CD14-positive monocyte (primary cell): ENCODE results near the gene SLC12A8. TPM values are rescaled to one million over a fixed set of nuclear protein-coding genes. Genes with fewer than 3 reads are reported as not detected.

Experiments
- DNase-seq, 3 donors: peaks; one replicate each; pipeline ENCODE4 v3.0.0-alpha.2; 2011 to 2022
- H2AFZ ChIP-seq: 2 replicates; pipeline ENCODE4 v1.6.0; 2012; ENCODE audit warnings: mild to moderate bottlenecking, low read depth, low read length, inconsistent platforms; ENCODE audit not compliant: insufficient read depth, poor library complexity, severe bottlenecking
- H3K27ac ChIP-seq, 2 donors: 1 replicate in 1 of 2; 2 replicates in 1 of 2; pipeline ENCODE4 v1.5.1; 2012 to 2013; ENCODE audit warnings: low read length in 2 of 2, control low read depth in 1 of 2, inconsistent platforms in 1 of 2, low read depth in 1 of 2, mild to moderate bottlenecking in 1 of 2
- H3K27me3 ChIP-seq, 2 donors: one replicate each; pipeline versions ENCODE4 v1.6.0 to v1.6.1; 2011 to 2013; ENCODE audit warnings: low read length in 2 of 2; ENCODE audit not compliant: control insufficient read depth in 2 of 2, insufficient read depth in 2 of 2
- H3K36me3 ChIP-seq, 2 donors: replicated peaks in 1 of 2; 1 replicate in 1 of 2; 2 replicates in 1 of 2; pipeline versions ENCODE4 v1.5.1 to v1.6.1; 2012 to 2013; ENCODE audit warnings: low read length in 2 of 2, control low read depth in 1 of 2, inconsistent platforms in 1 of 2, mild to moderate bottlenecking in 1 of 2; ENCODE audit not compliant: insufficient read depth in 2 of 2, control insufficient read depth in 1 of 2
- H3K4me1 ChIP-seq, 2 donors: 1 replicate in 1 of 2; 2 replicates in 1 of 2; pipeline versions ENCODE4 v1.5.1 to v1.6.1; 2012 to 2013; ENCODE audit warnings: low read length in 2 of 2, control low read depth in 1 of 2, inconsistent platforms in 1 of 2, mild to moderate bottlenecking in 1 of 2, moderate library complexity in 1 of 2; ENCODE audit not compliant: insufficient read depth in 2 of 2, control insufficient read depth in 1 of 2
- H3K4me2 ChIP-seq: replicated peaks from 2 replicates; pipeline ENCODE3; 2012; ENCODE audit warnings: low read length, moderate library complexity, mild to moderate bottlenecking; ENCODE audit not compliant: poor library complexity, severe bottlenecking; ENCODE audit errors: extremely low read depth
- H3K4me3 ChIP-seq, 3 experiments: fragments of 200-600 bp in 1 of 3; sonication (generic) in 1 of 3; replicated peaks in 1 of 3; 1 replicate in 2 of 3; 2 replicates in 1 of 3; pipeline ENCODE4 v1.5.1; 2011 to 2013; ENCODE audit warnings: low read length in 3 of 3, mild to moderate bottlenecking in 3 of 3, control low read depth in 2 of 3, low read depth in 2 of 3, inconsistent platforms in 1 of 3, moderate library complexity in 1 of 3
- H3K79me2 ChIP-seq: 2 replicates; pipeline ENCODE4 v1.6.0; 2012; ENCODE audit warnings: mild to moderate bottlenecking, control low read depth, inconsistent platforms, low read length, moderate library complexity; ENCODE audit not compliant: insufficient read depth
- H3K9ac ChIP-seq: 2 replicates; pipeline ENCODE4 v1.6.0; 2017; ENCODE audit warnings: low read length, mild to moderate bottlenecking; ENCODE audit not compliant: insufficient read depth, poor library complexity, severe bottlenecking
- H3K9me3 ChIP-seq, 2 donors: replicated peaks in 1 of 2; 1 replicate in 1 of 2; 2 replicates in 1 of 2; pipeline versions ENCODE4 v1.5.1 to v1.6.1; 2012 to 2013; ENCODE audit warnings: low read length in 2 of 2, control low read depth in 1 of 2; ENCODE audit not compliant: control insufficient read depth in 1 of 2, insufficient read depth in 1 of 2
- H4K20me1 ChIP-seq: 2 replicates; pipeline ENCODE4 v1.6.0; 2012; ENCODE audit warnings: mild to moderate bottlenecking, low read length, control low read depth, moderate library complexity; ENCODE audit not compliant: insufficient read depth
- H3K27ac Mint-ChIP-seq, 7 donors: one replicate each; pipeline ENCODE4 v1.8.0; 2020; ENCODE audit warnings: mild to moderate bottlenecking in 7 of 7, mixed read lengths in 7 of 7, moderate library complexity in 6 of 7, inconsistent platforms in 2 of 7
- H3K27me3 Mint-ChIP-seq, 3 donors: one replicate each; pipeline ENCODE4 v1.8.0; 2021 to 2022; ENCODE audit warnings: low read depth in 3 of 3, mild to moderate bottlenecking in 3 of 3, mixed read lengths in 3 of 3, moderate library complexity in 3 of 3, inconsistent platforms in 1 of 3
- H3K36me3 Mint-ChIP-seq, 2 donors: one replicate each; pipeline ENCODE4 v1.8.0; 2020; ENCODE audit warnings: mixed read lengths in 2 of 2, inconsistent platforms in 1 of 2, mild to moderate bottlenecking in 1 of 2
- H3K4me1 Mint-ChIP-seq: one replicate; pipeline ENCODE4 v1.8.0; 2020; ENCODE audit warnings: mild to moderate bottlenecking, mixed read lengths
- H3K4me3 Mint-ChIP-seq, 2 donors: one replicate each; pipeline ENCODE4 v1.8.0; 2020; ENCODE audit warnings: mild to moderate bottlenecking in 2 of 2, mixed read lengths in 2 of 2, moderate library complexity in 1 of 2
- H3K9me3 Mint-ChIP-seq, 7 donors: one replicate each; pipeline ENCODE4 v1.8.0; 2020 to 2022; ENCODE audit warnings: mixed read lengths in 7 of 7, mild to moderate bottlenecking in 6 of 7, moderate library complexity in 6 of 7, inconsistent platforms in 2 of 7
- CTCF ChIP-seq: fragments of 200-600 bp; IDR thresholded peaks from one replicate; pipeline ENCODE4 v1.8.0; 2022; ENCODE audit warnings: antibody characterized with exemption, mild to moderate bottlenecking
- WGBS: methylation state at CpG from one replicate; pipeline ENCODE4 v1.1.5; 2013; ENCODE audit warnings: missing lambda C conversion rate; ENCODE audit not compliant: insufficient coverage; 5-methylcytosine and 5-hydroxymethylcytosine counted together
- intact Hi-C, 2 donors: fragments of 100-400 bp; cut with micrococcal nuclease; formaldehyde crosslinking; loops; one replicate each; pipeline versions ENCODE4 v1.15.0 to v1.15.1; 2023
- polyA plus RNA-seq, 3 donors: library from polyadenylated mRNA; depleted of rRNA in 1 of 3; unstranded in 2 of 3; stranded (reverse) in 1 of 3; fragments of 300-500 nt in 2 of 3; fragments of >200 nt in 1 of 3; fragmentation: Illumina TruSeq in 2 of 3; gene quantifications; 1 replicate in 2 of 3; 2 replicates in 1 of 3; pipeline ENCODE4 v1.2.3, GENCODE V29; 2012 to 2021

The SLC12A8 gene
- polyA plus RNA-seq, 3 donors: 0.23 to 0.46 (median 0.35) TPM

DNA sequence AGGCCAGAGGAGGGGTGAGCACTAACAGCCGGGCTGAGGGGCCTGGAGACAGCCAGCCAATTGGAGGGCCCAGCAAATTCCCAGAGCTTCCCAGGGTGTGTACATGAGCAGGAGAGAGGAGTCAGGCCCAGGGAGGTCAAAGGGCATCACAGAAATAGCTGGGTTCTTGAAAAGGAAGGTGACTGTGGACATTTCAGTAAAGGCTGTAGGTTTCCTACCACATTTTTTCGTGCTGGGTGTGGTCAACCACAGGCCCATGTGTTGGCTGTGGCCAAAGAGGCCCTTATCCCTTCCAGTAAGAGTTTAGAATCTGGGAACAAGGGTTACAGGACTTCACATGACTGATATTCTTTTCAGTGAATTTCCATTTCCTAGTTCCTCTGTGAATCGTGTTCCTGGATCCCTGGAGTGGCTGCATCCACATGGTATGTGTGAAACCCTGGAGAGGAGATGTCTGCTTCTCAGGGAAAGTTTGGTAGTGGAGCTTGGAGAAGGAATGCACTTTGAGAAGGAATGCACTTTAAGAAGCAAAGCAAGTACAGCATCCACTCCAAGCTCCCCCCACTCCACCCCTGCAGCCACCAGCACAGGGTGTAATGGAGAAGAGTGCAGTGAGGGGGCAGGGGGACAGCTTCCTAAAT, 83.6 kb downstream of the SLC12A8 start:
- Histone ChIP-seq H3K4me3 (no peak overlapping the region), H4K20me1 (no peaks in the 10 kb centered on the region), H3K9me3 (no peaks in the 10 kb centered on the region), H2AFZ (peak overlapping the region; percentile 19), H3K36me3 (no peaks in the 10 kb centered on the region), H3K9ac (no peak overlapping the region), H3K4me1 (peaks cover 50 to 63% of the 10 kb centered on the region in 2 donors), H3K27me3 (no peaks in the 10 kb centered on the region), H3K4me2 (peak overlapping the region; percentile 29), H3K27ac (peak overlapping the region in 1 of 2 donors; percentile 50), H3K79me2 (no peaks in the 10 kb centered on the region)
- Mint-ChIP-seq H3K4me3 (no peak overlapping the region), H3K4me1 (peaks cover 55% of the 10 kb centered on the region), H3K27me3 (peaks cover 0 to 1% (median 0%) of the 10 kb centered on the region in 3 donors), H3K9me3 (peaks cover 0 to under 1% (median 0%) of the 10 kb centered on the region in 7 donors), H3K27ac (peak overlapping the region in 5 of 7 donors; percentile 40 to 89 (median 58)), H3K36me3 (no peaks in the 10 kb centered on the region)
- WGBS: 25% methylated on average over 2 of the region's 3 CpGs
- TF ChIP-seq CTCF: no peak
- intact Hi-C loops: no loop called here
- DNase-seq: no peak

DNA sequence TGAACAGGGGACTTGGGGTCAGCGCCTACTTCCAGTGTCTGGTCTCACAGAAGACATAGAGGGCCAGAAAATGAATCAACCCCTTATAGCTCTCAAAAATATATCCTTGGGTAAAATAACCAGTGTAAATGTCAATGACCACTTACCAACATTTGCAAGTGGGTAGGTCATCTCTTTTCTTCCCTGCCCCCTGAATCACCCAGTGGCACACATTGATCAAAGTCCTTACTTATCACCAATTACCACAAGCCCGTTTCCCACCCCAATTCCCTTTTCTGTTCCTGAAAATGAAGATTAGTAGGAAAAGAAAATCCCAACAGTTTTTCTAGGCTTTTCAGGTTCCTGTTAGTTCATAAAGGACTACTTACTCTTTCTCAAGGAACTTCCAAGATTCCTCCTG, 86.2 kb downstream of the SLC12A8 start:
- Mint-ChIP-seq H3K4me3 (no peak overlapping the region), H3K36me3 (peaks cover 0 to 7% of the 10 kb centered on the region in 2 donors), H3K9me3 (peaks cover 0 to 12% (median 7%) of the 10 kb centered on the region in 7 donors), H3K27ac (peak overlapping the region in 1 of 7 donors; percentile 12), H3K27me3 (peaks cover 0 to 6% (median 4%) of the 10 kb centered on the region in 3 donors), H3K4me1 (peaks cover 43% of the 10 kb centered on the region)
- H3K27ac ChIP-seq: no peak overlapping the region
- peaks cover 33 to 46% of the 10 kb centered on the region in 2 donors for H3K4me1 ChIP-seq
- H3K79me2 ChIP-seq: no peaks in the 10 kb centered on the region
- DNase-seq: no peak
- WGBS: no CpG with 5 or more reads among the region's 2 CpGs
- peaks cover 0 to 5% of the 10 kb centered on the region in 2 donors for H3K9me3 ChIP-seq
- H3K9ac ChIP-seq: no peak overlapping the region
- H3K4me2 ChIP-seq: no peak overlapping the region
- no peak overlapping the region for H2AFZ ChIP-seq
- no peak overlapping the region for H3K4me3 ChIP-seq
- no peaks in the 10 kb centered on the region for H4K20me1 ChIP-seq
- intact Hi-C loops: no loop called here
- no peaks in the 10 kb centered on the region for H3K27me3 ChIP-seq
- no peaks in the 10 kb centered on the region for H3K36me3 ChIP-seq
- TF ChIP-seq CTCF: no peak
